Endometrial microvascular endothelial cells (primary cell): ENCODE measurements around the gene RNF126. TPM values are rescaled to one million over a fixed set of nuclear protein-coding genes. Genes with fewer than 3 reads are reported as not detected.
"Not testable (repeated sequence)": the region's sequence is repeated elsewhere in the genome, so short reads cannot be mapped to it uniquely, and the experiment has no call there.

Source experiments
- in situ Hi-C: cut with HindIII; loops from 2 replicates; pipeline ENCODE4 v1.10.0; 2017; ENCODE audit warnings: low sequenced_read_pairs, low pct_unique_long_range_greater_than_20kb; ENCODE audit errors: inconsistent ontology term
- total RNA-seq: library from RNA; depleted of rRNA; stranded (reverse); fragments of >200 nt; gene quantifications from one replicate; pipeline ENCODE4 v1.2.3, GENCODE V29; 2015; ENCODE audit errors: inconsistent ontology term

RNF126 gene
- total RNA-seq, 1 donor from 2014 or later: 136 TPM

DNA sequence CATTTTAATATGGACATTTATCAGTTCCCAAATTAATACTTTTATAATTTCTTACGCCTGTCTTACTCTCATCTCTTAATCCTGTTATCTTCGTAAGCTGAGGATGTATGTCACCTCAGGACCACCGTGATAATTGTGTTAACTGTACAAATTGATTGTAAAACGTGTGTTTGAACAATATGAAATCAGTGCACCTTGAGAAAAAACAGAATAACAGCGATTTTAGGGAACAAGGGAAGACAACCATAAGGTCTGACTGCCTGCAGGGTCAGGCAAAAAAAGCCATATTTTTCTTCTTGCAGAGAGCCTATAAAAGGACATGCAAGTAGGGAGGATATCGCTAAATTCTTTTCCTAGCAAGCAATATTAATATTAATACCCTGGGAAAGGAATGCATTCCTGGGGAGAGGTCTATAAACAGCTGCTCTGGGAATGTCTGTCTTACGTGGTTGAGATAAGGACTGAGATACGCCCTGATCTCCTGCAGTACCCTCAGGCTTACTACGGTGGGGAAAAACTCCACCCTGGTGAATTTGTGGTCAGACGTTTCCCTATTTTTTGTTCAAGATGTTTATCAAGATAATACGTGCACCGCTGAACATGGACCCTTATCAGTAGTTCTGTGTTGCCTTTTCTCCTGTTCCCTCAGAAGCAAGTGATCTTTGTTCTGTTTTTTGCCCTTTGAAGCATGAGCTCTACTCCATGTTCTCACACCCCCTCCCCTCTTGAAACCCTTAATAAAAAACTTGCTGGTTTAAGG, 5.8 kb upstream of the RNF126 start:
- in situ Hi-C loops: not testable (repeated sequence)

DNA sequence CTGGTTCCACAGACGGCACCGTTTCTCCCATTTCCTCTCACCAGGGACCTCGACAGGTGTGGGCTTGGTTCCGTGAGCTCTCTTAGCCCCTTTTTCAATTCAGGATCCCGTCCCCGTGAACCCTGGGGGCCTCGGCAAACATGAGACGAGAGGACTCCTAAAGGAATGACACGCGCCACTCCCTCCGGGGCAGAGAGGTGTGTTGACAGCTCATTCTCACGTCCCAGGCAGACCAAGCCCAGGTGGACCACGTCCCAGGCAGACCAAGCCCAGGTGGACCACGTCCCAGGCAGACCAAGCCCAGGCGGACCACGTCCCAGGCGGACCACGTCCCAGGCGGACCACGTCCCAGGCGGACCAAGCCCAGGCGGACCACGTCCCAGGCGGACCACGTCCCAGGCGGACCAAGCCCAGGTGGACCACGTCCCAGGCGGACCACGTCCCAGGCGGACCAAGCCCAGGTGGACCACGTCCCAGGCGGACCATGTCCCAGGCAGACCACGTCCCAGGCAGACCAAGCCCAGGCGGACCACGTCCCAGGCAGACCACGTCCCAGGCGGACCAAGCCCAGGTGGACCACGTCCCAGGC, 4.1 kb upstream of the RNF126 start:
- in situ Hi-C loops: not testable (repeated sequence)

DNA sequence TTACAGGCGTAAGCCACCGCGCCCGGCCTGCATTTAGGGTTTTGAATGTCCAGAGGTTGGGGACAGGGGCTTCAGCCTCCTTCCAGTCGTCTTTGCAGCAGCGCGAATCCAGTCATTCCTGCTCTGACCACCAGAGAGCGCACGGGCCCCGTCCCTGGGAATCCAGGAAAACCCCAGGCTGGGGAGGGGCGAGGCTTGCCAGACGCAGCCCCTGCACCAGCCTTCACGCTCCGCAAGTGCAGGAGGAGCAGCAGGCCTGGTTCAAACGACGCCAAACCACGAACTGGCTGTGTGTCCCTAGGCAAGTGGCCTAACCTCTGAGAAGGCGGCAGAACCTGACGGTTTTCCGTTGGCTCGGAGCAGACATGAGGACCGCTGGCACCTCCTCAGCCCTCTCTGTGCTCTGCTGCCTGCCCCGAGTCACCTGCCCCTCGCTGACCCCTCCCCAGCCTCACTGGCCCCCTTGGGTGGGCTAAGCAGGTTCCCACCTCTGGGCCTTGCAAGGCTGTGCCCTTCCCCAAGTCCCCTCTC, 2.0 kb upstream of the RNF126 start:
- in situ Hi-C loops: no loop called here

DNA sequence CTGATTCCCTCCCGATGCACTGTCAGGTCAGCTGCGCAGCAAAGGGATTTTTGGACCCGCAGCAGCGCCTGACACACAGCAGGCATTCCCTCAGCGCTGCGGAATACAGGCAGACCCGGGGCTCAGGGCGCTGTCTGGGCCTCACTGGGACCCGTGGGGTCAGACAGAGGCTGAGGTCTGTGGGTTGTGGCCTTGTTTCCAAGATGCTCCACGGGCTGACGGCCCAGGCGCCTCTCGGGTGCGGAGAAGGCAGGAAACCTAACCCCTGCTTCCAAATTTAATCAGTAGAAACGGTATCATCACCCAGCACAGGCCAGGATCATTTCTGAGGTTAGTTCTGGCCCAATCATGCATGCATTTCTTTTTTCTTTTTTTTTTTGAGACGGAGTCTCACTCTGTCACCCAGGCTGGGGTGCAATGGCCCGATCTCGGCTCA, 686 bp upstream of the RNF126 start:
- in situ Hi-C loops: no loop called here

DNA sequence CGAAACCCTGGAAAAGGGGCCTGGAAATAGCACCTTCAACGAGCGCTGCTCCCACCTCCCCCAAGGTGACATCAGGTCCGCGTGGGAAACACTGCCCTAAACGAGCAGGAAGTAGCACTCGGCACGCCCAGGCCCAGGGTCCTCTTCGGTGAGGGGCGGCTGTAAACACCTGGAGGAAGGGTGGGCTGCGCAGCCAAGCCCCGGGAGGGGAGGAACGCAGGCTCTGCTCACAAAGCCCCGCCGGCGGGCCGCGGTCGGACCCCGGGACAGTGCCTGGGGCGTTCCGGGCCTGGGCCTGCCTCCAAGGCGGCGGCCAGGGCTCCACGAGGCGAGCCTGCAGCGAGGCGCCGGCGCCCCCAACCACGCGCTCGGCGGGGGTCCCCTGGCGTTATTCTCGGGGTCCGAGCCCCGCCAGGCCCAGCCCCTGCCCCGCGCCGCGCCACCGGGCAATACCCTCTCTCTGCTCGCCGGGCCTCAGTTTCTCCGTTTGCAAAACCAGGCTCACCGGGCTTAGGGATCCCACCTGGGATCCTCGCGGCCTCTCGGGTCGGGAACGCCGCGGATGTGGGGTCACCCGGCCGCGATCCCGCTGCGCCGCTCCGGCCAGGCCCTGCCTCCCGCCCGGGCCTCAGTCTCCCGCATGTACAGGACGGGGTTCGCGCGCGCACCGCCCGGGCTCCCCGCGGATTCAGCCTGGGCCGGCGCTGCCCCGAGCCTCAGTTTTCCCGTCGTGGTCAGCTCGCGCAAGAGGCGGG, 630 bp downstream of the RNF126 start:
- in situ Hi-C loops: no loop called here

DNA sequence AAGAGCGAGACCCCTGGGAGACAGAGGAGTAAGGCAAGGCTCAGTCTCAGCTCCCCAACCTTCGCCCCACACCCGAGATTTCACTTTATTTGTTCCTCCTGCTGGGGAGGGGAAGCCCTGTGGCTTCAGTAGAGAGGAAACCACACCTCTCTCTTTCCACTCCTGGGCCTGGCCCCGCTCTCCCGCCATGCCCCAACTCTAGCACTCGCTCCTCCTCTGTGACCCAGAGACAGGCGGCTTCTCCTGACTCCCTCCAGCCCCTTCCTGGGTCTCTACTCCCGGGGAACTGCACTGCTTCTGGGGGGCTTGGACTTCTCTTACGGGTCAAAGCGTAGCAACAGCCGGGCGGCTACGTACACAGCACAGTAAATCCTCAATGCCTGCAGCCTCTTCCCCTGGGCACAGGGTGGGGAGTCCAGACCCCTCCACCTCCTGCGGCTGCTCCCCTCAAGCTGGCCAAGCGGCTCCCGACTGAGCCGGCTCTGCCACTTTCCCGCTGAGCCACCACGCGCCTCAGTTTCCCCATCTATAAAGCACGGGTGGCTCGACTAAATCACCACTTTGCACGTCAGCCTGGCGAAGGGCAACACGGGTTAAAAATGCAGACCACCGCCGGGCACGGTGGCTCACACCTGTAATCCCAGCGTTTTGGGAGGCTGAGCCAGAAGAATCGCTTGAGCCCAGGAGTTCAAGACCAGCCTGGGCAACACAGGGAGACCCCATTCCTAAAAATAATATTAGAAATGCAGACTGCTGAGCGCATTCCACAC, 1.4 kb downstream of the RNF126 start:
- in situ Hi-C loops: no loop called here

DNA sequence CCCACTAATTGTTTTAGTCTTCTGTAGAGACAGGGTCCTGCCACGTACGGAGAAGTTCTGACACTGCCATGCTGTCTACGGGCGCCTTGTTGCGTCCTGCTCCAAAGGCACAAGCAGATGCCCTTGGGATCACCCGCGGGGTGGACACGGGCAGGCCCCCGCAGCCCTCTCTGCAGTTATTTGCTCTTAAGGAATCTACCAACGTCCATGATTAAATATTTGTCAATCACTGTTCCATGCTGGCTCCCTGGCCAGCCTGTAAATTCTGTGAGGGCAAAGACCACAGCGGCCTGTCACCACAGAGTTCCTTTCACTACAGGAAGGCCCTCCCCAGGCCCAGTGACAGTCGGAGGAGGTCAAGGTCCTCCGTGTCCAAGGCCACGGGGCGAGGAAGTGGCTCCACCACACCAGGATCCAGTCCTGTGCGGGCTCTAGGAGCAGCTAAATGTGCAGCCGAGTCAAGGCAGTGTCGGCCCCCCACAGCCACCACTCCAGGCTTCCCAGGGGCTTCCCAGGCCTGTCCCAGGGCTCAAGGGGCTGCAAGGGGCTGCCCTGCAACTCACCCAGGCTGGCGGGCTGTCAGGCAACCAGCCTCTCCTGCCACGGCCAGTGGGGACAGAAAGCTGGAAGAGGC, 2.1 kb downstream of the RNF126 start:
- in situ Hi-C loops: no loop called here

DNA sequence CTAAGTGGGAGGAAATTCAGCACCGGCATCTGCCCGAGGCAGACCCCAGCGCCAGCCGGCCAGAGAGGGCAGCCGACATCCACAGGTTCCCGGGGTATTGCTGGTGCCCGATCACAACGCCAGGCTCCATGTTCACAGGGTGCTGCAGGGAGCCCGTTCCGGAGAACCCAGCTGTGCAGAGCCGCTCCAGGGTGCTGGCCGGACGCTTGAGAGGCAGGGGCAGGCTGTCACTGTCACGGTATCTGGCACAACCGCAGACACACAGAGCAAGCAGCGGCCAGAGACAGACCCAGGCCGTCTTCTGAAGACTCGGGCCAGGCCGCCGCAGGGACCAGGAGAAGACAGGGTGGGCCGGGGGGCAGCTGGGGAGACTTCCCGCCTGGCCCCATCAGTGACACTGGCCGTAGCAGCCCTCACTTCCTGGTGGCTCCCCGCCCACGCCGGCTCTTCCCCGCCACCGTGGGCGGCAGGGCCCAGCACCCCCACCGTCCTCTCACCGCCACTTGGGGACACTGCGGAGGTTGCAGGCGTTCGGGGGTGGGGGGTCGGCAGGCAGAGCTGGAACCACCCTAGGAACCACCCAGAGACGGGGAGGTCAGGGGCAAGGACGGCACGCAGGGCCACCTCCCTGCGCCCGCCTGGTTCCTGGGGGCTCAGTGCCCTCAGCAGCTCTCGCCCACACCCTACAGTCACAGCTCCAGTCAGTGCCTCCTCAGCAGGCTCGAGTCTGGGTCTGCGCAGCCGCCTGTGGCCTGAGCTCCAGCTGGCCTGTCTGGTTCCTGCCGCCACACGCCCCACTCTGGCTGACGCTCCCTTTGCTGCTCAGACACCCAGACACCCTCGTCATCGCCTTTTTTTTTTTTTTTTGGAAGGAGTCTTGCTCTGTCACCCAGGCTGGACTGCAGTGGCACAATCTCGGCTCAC, 3.8 kb downstream of the RNF126 start:
- in situ Hi-C loops: no loop called here

DNA sequence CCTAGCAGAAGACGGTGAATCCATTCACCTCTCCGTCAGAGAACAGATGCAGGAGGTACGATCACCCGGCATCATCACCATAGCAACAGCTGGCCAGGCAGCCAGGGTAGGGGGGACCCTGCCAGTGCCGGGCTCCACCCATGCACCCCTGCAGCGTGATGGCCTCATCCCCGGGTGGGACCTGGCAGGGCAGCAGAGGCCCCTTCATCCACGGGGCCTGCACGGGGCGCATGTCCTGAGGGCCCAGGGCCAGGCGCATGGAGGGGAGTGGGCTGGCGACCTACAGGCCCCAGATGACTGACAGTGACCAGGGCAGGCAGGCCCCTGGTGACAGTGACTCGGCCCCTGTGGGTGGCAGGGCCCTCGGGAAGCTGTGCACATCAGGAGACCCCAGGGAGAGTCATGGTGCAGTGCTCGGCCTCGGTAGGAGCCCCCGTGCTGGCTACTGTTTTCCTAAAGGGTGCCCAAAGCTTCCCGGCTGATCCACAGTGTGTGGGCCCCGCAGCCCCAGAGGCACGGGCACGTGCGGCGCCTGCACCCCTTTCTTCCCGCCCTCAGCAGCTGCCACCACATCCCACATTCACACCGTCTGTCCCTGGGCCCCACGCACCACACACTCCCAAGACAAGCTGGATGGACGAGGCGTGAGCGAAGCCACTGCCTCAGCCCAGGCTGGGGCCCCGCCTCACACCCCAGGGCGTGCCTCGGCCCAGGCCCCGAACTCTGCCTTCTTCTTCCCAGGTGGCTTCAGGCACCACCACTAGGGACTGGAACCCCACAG, 4.8 kb downstream of the RNF126 start:
- in situ Hi-C loops: no loop called here

DNA sequence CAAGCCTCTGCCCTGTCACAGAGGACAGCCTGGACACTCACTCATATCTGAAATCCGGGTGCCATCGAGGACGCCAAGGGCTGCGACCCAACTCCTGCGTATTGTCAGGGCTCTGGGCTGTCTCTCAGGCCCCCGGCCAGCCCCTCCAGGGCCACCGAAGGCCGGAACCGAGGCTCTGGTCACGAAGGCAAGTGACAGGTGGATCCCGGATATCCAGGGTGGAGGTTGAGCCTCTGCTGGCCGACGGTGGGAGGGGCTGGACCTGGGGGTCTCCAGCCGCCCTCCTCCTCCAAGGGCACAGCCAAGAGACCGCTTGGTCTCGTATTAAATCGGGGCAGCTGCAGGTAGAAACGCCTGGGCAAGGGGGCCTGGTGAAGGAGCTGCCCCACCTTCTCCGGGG, 5.4 kb downstream of the RNF126 start:
- in situ Hi-C loops: no loop called here

DNA sequence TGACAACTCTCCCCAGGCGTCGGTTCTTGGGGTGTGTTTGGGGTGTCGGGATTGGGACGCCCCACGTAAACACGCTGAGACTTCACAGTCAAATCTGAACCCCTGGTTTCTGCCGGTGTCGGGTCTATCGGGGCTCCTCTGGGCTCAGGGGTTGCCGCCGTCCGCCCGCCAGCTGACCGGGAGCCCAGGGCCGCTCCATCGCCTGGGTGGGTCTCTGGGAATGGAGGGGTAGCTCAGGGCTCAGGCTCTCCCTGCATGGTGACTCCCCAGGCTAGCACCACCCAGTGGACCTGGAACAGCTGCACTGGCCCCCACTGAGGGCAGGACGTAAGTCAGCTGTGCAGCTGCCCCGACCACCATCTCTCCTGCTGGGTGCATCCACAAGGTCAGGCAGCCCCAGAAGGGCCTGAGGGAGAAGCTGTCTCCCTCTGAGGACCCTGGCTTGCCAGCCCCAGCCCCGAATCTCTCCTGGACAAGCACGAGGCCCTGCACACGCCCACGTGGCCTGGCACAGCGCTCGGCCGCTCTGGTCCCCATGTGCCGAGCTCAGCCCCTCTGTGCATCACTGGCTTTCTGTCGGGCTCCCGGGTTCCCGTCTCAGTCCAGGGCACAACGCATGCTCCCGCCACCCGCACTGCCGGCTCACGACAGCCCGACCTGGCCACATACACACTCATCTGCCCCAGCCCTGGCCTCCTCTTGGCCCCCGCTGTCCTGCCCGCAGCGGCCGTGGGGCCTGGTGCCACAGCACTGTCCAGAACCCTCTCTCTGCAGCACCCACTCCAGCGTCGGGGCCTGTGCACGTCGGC, 6.1 kb downstream of the RNF126 start:
- in situ Hi-C loops: no loop called here

DNA sequence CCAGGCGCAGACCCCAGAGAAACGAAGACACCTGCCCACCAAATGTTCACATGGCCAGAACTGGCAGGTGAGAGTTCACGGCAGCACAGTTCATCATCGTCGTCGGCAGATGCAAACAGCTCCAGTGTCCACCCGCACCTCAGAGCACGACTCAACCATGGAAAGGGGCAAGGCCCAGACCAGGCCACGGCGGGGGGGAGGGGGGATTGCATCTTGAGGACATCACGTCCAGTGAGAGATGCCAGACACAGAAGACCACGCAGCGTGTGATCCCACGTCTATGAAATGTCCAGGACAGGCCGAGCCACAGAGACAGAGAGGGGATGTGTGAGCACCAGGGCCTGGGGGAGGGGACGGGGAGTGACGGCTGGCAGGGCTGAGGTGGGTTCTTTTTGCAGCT, 7.3 kb downstream of the RNF126 start:
- in situ Hi-C loops: no loop called here

DNA sequence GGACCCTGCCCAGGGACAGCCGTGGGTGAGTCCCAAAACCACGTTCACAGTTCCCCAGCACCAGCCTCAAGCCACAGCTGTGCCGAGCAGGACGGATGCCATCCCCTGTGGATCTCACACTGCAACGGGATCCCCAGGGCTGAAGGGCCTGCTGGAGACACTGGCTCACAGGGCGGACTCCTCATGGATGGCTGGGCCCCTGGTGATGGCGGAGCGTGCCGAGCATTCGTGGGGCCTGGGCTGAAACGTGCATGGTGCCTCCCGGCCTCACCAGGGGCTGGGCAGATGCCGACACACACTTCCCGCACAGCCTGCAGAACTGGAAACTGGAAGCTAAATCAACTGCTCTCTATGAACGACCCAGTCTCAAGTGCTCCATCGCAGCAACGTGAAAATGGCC, 9.6 kb downstream of the RNF126 start:
- in situ Hi-C loops: no loop called here

DNA sequence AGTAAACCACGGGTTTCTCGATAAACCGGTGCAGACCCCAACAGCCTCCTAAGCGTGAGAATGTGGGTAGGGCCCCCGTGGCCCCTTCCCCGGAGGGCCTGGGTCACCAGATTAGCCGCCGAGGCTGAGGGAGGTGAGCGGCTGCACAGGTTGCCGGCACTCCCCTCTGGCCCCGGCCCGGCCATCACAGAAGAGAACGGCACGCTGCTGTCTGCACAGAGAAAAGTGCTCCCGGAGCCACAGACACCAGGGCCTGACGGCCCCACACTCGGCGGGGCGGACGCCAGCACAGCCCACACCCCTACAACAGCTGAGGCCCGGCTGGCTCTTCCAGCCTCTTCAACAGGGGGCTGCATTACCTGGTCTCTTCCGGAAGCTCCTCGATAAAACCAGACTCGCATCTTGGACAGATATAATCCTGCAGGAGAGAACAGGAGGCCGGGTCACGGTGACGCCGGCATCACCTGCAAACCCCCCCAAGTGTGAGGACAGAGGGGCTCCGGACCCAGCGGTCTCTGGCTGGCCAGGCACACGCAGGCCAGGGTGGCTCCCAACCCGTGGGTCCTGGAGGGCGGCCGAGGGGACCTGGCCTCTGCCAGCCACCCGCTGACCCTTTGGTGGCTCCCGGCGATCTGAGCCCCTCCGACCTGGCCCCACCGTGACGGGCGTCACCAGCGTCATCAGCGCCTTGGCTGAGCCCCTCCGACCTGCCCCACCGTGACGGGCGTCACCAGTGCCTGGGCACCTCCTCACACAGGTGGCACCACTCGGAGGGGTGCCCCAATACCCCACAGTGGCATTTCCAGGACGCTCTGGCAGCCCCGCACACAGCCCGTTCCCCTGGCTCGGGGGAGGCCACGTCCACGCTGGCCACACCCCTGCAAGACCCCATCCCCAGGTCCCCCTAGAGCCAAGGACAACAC, 10.3 kb downstream of the RNF126 start:
- in situ Hi-C loops: no loop called here

DNA sequence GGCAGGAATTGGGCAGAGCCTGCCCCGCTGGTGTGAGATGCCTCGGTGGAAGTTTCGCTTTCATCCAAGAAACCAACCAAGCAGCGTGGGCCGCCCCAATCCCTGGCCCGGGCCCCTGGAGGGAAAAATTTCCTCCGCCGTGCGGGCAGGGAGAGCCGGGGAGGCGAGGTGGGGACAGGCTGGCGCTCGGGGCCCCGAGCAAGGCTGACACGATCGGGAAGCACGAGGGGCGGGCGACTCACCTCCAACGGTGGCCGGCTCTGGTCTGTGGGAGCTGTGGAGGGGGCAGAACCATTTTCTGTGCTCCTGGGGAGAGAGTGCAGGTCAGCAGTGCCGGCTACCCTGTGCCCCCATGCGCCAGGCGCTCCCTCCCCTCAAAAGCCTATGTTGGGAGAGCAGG, 11.0 kb downstream of the RNF126 start:
- in situ Hi-C loops: no loop called here
